Endothelial cell of umbilical vein (primary cell): ENCODE measurements around the gene ADSS1.

ENCODE experiments used
- CTCF ChIP-seq, 2 donors: IDR thresholded peaks; 1 replicate in 1 of 2; 2 replicates in 1 of 2; pipeline ENCODE4 v1.5.1; 2011; ENCODE audit warnings: low read length in 2 of 2, mild to moderate bottlenecking in 2 of 2, moderate library complexity in 2 of 2, control low read depth in 1 of 2, inconsistent platforms in 1 of 2, low read depth in 1 of 2; ENCODE audit not compliant: insufficient read depth in 1 of 2; ENCODE audit errors: extremely low read depth in 1 of 2
- POLR2A ChIP-seq: IDR thresholded peaks from 2 replicates; pipeline ENCODE4 v1.6.1; 2012; ENCODE audit warnings: low read depth, mild to moderate bottlenecking, control low read depth, low read length

GRCh38 chr14:104718147-104718546, 5.9 kb upstream of the ADSS1 start:
- no peak for TF ChIP-seq POLR2A
- no peak for TF ChIP-seq CTCF (IDR thresholded peaks at IDR 0.05; ENCODE audit: extremely low read depth in 1 of 2, insufficient read depth in 1 of 2, low read depth in 1 of 2, low read length in 2 of 2)
